Mesenchymal stem cell (in vitro differentiated cells and primary cell): ENCODE measurements around the gene FBXO21.
A peak's percentile ranks its signal among the peaks of the same experiment; 100 is the strongest.

ENCODE experiments used
- DNase-seq: peaks from one replicate; pipeline ENCODE4 v3.0.0-alpha.2; 2013
- H2AFZ ChIP-seq: one replicate; pipeline ENCODE4 v1.6.1; 2013; ENCODE audit warnings: low read depth, mild to moderate bottlenecking, control low read depth, inconsistent platforms, low read length, moderate library complexity
- H2AK5ac ChIP-seq: 2 replicates; pipeline ENCODE4 v1.6.1; 2013; ENCODE audit warnings: low read length, moderate library complexity, mild to moderate bottlenecking, inconsistent platforms; ENCODE audit not compliant: severe bottlenecking
- H2BK120ac ChIP-seq: one replicate; pipeline ENCODE4 v1.6.1; 2013; ENCODE audit warnings: low read depth, mild to moderate bottlenecking, inconsistent platforms, low read length, moderate library complexity
- H2BK12ac ChIP-seq, 2 experiments: one replicate each; pipeline ENCODE4 v1.6.1; 2013; ENCODE audit warnings: inconsistent platforms in 2 of 2, low read length in 2 of 2, mild to moderate bottlenecking in 2 of 2, moderate library complexity in 2 of 2, control low read depth in 1 of 2
- H2BK15ac ChIP-seq: one replicate; pipeline ENCODE4 v1.6.1; 2013; ENCODE audit warnings: mild to moderate bottlenecking, low read depth, inconsistent platforms; ENCODE audit not compliant: poor library complexity, severe bottlenecking
- H2BK5ac ChIP-seq: 2 replicates; pipeline ENCODE4 v1.6.1; 2013; ENCODE audit warnings: low read depth, mild to moderate bottlenecking, low read length, control low read depth, inconsistent platforms; ENCODE audit not compliant: poor library complexity, severe bottlenecking
- H3K14ac ChIP-seq, 2 experiments: one replicate each; pipeline ENCODE4 v1.6.1; 2013; ENCODE audit warnings: inconsistent platforms in 2 of 2, low read length in 2 of 2, control low read depth in 1 of 2, mild to moderate bottlenecking in 1 of 2, moderate library complexity in 1 of 2
- H3K18ac ChIP-seq, 2 experiments: one replicate each; pipeline ENCODE4 v1.6.1; 2013; ENCODE audit warnings: inconsistent platforms in 2 of 2, low read length in 2 of 2, control low read depth in 1 of 2, low read depth in 1 of 2, mild to moderate bottlenecking in 1 of 2
- H3K23ac ChIP-seq, 2 experiments: one replicate each; pipeline ENCODE4 v1.6.1; 2013; ENCODE audit warnings: inconsistent platforms in 2 of 2, low read length in 2 of 2, mild to moderate bottlenecking in 2 of 2, moderate library complexity in 2 of 2, control low read depth in 1 of 2
- H3K27ac ChIP-seq: 2 replicates; pipeline ENCODE4 v1.5.1; 2013; ENCODE audit warnings: mild to moderate bottlenecking, moderate library complexity, low read length, control low read depth, inconsistent platforms; ENCODE audit not compliant: poor library complexity, severe bottlenecking
- H3K27me3 ChIP-seq, 2 experiments: 2 replicates each; pipeline versions ENCODE4 v1.6.1 to v1.7.0; 2013; ENCODE audit warnings: low read length in 2 of 2, mild to moderate bottlenecking in 2 of 2, moderate library complexity in 2 of 2, control low read depth in 1 of 2, inconsistent platforms in 1 of 2; ENCODE audit not compliant: control insufficient read depth in 1 of 2, insufficient read depth in 1 of 2
- H3K36me3 ChIP-seq, 2 experiments: 2 replicates each; pipeline versions ENCODE4 v1.6.1 to v1.7.0; 2013; ENCODE audit warnings: low read length in 2 of 2, control low read depth in 1 of 2, inconsistent platforms in 1 of 2, low read depth in 1 of 2, mild to moderate bottlenecking in 1 of 2; ENCODE audit not compliant: insufficient read depth in 2 of 2, control insufficient read depth in 1 of 2
- H3K4ac ChIP-seq, 2 experiments: one replicate each; pipeline ENCODE4 v1.6.1; 2013; ENCODE audit warnings: inconsistent platforms in 2 of 2, low read length in 2 of 2, mild to moderate bottlenecking in 2 of 2, moderate library complexity in 2 of 2, control low read depth in 1 of 2, low read depth in 1 of 2
- H3K4me1 ChIP-seq: 2 replicates; pipeline ENCODE4 v1.6.1; 2013; ENCODE audit warnings: low read depth, low read length, control low read depth; ENCODE audit not compliant: control insufficient read depth, insufficient read depth
- H3K4me2 ChIP-seq: 2 replicates; pipeline ENCODE4 v1.6.1; 2013; ENCODE audit warnings: low read length, mild to moderate bottlenecking, inconsistent platforms; ENCODE audit not compliant: poor library complexity, severe bottlenecking
- H3K4me3 ChIP-seq, 2 experiments: 2 replicates each; pipeline versions ENCODE4 v1.5.1 to v1.7.0; 2013; ENCODE audit warnings: low read length in 2 of 2, mild to moderate bottlenecking in 2 of 2, control low read depth in 1 of 2, low read depth in 1 of 2; ENCODE audit not compliant: insufficient read depth in 1 of 2
- H3K79me1 ChIP-seq: replicated peaks from 2 replicates; pipeline ENCODE4 v1.6.1; 2013; ENCODE audit warnings: mild to moderate bottlenecking, control low read depth, low read length, inconsistent platforms; ENCODE audit not compliant: poor library complexity, severe bottlenecking
- H3K9ac ChIP-seq: 2 replicates; pipeline ENCODE4 v1.7.0; 2013; ENCODE audit warnings: mild to moderate bottlenecking, low read length, moderate library complexity
- H3K9me3 ChIP-seq: 2 replicates; pipeline ENCODE4 v1.7.0; 2013; ENCODE audit warnings: mild to moderate bottlenecking, low read length; ENCODE audit not compliant: control insufficient read depth
- H4K8ac ChIP-seq: one replicate; pipeline ENCODE4 v1.6.1; 2013; ENCODE audit warnings: inconsistent platforms, mild to moderate bottlenecking, low read length, moderate library complexity
- H4K91ac ChIP-seq: one replicate; pipeline ENCODE4 v1.6.1; 2013; ENCODE audit warnings: mild to moderate bottlenecking, low read length, inconsistent platforms
- WGBS: methylation state at CpG from one replicate; pipeline ENCODE4 v1.1.7; 2013; ENCODE audit warnings: mixed read lengths; 5-methylcytosine and 5-hydroxymethylcytosine counted together

Gene FBXO21

DNA sequence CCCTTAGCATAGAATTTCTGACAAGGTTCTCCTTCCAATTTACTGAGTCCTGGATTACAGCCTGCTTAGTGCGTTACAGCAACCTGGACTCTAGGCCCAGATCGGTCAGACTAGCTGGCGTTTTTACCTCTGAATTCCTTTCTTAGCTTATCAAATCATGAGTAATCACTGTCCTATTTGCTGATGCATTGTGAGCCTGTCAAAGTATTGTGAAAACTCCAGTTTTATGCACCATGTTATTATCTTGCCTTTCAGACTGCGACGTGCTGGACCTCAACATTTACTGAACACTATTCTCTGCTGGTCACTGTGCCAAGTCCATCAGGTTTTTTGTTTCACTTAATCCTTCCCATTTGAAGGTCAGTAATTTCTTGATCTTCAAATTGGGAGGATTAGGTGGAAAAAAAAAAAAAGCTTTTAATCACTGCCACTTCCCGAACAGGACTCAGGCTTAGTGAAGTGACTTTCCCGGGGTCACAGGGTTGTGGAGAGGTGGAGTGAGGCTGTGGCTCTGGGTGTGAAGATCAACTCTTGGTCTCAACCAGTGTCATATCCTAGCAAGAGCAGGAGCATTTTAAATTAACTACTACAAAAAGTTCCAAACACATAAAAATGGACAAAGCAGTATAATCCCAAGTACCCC lies 31.2 kb downstream of the FBXO21 start:
- no peak overlapping the region for H3K4me3 ChIP-seq

DNA sequence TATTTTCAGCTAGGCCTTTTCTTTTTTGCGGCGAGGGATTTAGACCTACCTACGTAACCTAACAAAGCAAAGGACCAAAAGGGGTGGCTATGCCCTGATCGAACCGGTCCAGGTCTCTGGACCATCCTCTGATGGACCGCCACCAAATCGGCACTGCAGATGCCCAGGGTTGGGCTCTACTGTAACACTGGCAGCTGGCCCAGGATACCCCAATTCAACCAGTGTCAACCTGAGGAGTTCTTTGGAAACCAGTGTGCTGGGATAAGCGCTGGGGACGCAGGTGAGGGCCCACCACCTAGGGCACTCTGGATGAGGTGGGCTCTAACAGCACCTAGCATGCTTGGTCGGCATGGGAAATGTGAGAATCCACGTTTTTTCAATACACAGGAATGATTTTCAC lies 32.2 kb downstream of the FBXO21 start:
- no peak for DNase-seq
- no peaks in the 10 kb centered on the region for H3K9me3 ChIP-seq
- no peak overlapping the region for H2BK5ac ChIP-seq
- no peak overlapping the region for H4K91ac ChIP-seq
- no peak overlapping the region for H3K4me2 ChIP-seq
- H3K4me3 ChIP-seq, result no peak overlapping the region
- H2AFZ ChIP-seq, result no peak overlapping the region
- H3K14ac ChIP-seq, result no peak overlapping the region
- no peak overlapping the region for H4K8ac ChIP-seq
- H3K9ac ChIP-seq, result no peak overlapping the region
- peaks cover 75 to 88% of the 10 kb centered on the region in 2 experiments for H3K36me3 ChIP-seq
- H3K27ac ChIP-seq, result no peak overlapping the region
- H3K18ac ChIP-seq, result no peak overlapping the region
- peaks cover 6% of the 10 kb centered on the region for H3K4me1 ChIP-seq
- H3K4ac ChIP-seq, result no peak overlapping the region
- no peak overlapping the region for H3K23ac ChIP-seq
- no peak overlapping the region for H2BK120ac ChIP-seq
- H3K27me3 ChIP-seq, result no peaks in the 10 kb centered on the region
- 97% methylated on average over 11 of the region's 11 CpGs for WGBS
- H2BK12ac ChIP-seq, result no peak overlapping the region
- H3K79me1 ChIP-seq, result peaks cover 39% of the 10 kb centered on the region
- H2BK15ac ChIP-seq, result no peak overlapping the region
- no peak overlapping the region for H2AK5ac ChIP-seq

More for the DNA sequence above, 31.2 kb downstream of the FBXO21 start:
- H2BK5ac ChIP-seq, result no peak overlapping the region
- no peak overlapping the region for H3K4me2 ChIP-seq
- H3K36me3 ChIP-seq, result peaks cover 73 to 87% of the 10 kb centered on the region in 2 experiments
- no peak overlapping the region for H2BK12ac ChIP-seq
- no peak overlapping the region for H3K9ac ChIP-seq
- H4K91ac ChIP-seq, result no peak overlapping the region
- no peaks in the 10 kb centered on the region for H3K9me3 ChIP-seq
- H3K27me3 ChIP-seq, result no peaks in the 10 kb centered on the region
- 100% methylated on average over 7 of the region's 7 CpGs for WGBS
- no peak overlapping the region for H3K14ac ChIP-seq
- H2BK120ac ChIP-seq, result no peak overlapping the region
- H3K4me1 ChIP-seq, result peaks cover 6% of the 10 kb centered on the region
- no peak overlapping the region for H4K8ac ChIP-seq
- H3K79me1 ChIP-seq, result peaks cover 39% of the 10 kb centered on the region
- H2BK15ac ChIP-seq, result no peak overlapping the region
- no peak overlapping the region for H2AFZ ChIP-seq
- H2AK5ac ChIP-seq, result no peak overlapping the region
- H3K23ac ChIP-seq, result no peak overlapping the region
- H3K18ac ChIP-seq, result no peak overlapping the region
- H3K27ac ChIP-seq, result no peak overlapping the region
- H3K4ac ChIP-seq, result no peak overlapping the region
- no peak for DNase-seq

DNA sequence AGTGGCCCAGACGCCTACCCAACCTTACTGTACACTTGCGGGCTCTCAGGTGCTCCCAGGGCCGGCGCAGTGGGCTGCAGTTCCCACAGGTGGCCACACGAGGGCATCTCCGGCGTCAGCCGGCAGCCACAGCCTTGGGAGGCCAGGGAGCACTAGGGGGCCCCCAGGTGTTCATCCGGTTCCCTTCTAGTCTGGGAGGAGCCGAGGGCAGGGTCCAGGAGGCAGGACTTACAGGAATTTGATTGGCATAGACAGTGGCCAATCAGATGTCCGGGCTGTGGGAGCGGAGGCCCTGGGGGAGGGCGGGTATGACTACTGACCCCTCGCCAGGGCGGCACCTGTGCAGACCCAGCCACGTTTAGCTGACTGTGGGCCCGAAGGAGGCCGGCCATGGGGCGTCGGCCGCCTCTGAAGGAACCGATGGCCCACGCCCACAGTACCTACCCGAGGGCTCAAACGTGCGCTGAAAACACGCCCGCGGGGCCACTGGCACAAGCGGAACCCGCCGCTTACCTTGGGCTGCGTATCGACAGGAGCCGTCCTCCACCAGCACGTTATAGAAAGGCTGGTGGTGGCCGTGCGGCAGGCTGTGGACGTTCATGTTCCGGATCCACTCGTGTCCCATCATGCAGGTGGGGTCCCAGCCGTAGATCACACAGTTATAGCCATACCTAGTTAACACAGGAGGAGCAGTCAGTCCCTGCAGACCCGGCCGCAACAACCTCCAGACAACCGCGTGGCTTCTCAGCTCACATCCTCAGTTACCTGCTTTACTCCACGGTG lies 34.8 kb downstream of the FBXO21 start:
- H3K4me3 ChIP-seq, result no peak overlapping the region
- H3K36me3 ChIP-seq, result peaks cover 61 to 64% of the 10 kb centered on the region in 2 experiments
- DNase-seq, result peak; percentile 28
- H2BK15ac ChIP-seq, result peak overlapping the region; percentile 61
- no peak overlapping the region for H3K4ac ChIP-seq
- 84% methylated on average over 47 of the region's 47 CpGs for WGBS
- H4K8ac ChIP-seq, result peak overlapping the region; percentile 17
- H3K18ac ChIP-seq, result no peak overlapping the region
- H3K4me1 ChIP-seq, result peaks cover 6% of the 10 kb centered on the region
- no peaks in the 10 kb centered on the region for H3K9me3 ChIP-seq
- no peak overlapping the region for H3K14ac ChIP-seq
- no peak overlapping the region for H2BK12ac ChIP-seq
- H4K91ac ChIP-seq, result no peak overlapping the region
- H3K9ac ChIP-seq, result no peak overlapping the region
- no peaks in the 10 kb centered on the region for H3K27me3 ChIP-seq
- no peak overlapping the region for H3K4me2 ChIP-seq
- H2BK5ac ChIP-seq, result peak overlapping the region; percentile 15
- no peak overlapping the region for H2BK120ac ChIP-seq
- no peak overlapping the region for H3K27ac ChIP-seq
- no peak overlapping the region for H3K23ac ChIP-seq
- H2AFZ ChIP-seq, result no peak overlapping the region
- peaks cover 28% of the 10 kb centered on the region for H3K79me1 ChIP-seq
- no peak overlapping the region for H2AK5ac ChIP-seq
